CD4-positive, alpha-beta T cell treated with Interleukin-2 at 100 ng/mL for 4 hours (primary cell): Measurements from ENCODE around the gene BCAS2.
A peak's percentile ranks its signal among the peaks of the same experiment; 100 is the strongest.

Experiments
- DNase-seq: peaks from one replicate; pipeline ENCODE4 v3.0.0-alpha.2; 2020; ENCODE audit warnings: low spot score

The BCAS2 gene

GRCh38 chr1:114558544-114558943, 22.9 kb downstream of the BCAS2 start:
- peak; percentile 35 for DNase-seq

GRCh38 chr1:114554577-114554976, 26.8 kb downstream of the BCAS2 start:
- DNase-seq: no peak

DNA sequence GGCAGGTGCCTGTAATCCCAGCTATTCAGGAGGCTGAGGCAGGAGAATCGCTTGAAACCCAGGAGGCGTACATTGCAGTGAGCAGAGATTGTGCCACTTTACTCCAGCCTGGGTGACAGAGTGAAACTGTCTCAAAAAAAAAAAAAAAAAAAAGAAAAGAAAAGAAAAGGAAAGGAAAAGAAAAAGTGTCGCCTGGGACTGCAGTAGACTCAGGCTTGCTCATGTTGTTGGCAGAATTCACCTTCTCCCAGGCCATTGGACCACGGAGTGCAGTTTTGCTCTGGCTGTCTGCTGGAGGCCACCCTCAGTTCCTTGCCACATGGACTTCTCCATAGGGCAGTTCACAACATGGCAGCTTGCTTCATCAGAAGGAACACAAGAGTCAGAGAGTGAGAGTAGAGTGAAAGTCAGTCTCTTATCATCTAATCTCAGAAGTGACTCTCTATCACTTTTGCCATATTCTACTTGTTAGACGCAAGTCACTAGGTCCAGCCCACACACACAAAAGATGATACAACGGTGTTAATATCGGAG, 29.2 kb downstream of the BCAS2 start:
- DNase-seq: no peak

DNA sequence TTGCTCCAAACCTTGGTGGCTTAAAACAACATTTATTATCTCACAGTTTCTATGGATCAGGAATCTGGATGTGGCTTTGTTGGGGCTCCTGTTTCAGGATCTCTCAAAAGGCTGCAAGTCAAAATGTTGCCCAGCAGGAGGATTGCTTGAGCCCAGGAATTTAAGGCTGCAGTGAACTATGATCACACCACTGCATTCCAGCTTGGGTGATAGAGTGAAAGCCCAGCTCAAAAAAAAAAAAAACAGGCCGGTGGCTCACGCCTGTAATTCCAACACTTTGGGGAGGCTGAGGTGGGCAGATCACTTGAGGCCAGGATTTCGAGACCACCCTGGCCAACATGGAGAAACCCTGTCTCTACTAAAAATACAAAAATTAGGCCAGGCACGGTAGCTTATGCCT, 30.0 kb downstream of the BCAS2 start:
- DNase-seq: no peak

- no peak for DNase-seq
Observed at GRCh38 chr1:114550336-114550735, 31.1 kb downstream of the BCAS2 start.

DNA sequence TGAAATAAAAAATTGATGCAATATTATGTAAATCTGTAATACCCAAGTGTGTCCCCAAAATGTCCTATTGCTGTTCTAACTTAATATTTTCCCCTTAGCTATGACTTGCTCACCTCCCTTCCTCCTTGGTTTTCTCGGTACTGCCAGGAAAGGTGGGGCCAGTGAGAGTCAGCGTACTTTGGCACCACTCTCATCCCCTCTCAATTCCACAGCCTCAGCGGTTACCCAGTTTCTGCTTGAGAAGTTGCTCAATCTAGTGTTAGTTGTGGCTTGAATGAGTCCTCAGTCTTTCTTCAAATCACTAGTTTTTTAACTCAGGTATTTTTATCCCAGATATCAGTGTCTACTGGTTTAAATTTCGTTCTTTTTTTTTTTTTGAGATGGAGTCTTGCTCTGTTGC, 32.3 kb downstream of the BCAS2 start:
- DNase-seq: no peak

DNA sequence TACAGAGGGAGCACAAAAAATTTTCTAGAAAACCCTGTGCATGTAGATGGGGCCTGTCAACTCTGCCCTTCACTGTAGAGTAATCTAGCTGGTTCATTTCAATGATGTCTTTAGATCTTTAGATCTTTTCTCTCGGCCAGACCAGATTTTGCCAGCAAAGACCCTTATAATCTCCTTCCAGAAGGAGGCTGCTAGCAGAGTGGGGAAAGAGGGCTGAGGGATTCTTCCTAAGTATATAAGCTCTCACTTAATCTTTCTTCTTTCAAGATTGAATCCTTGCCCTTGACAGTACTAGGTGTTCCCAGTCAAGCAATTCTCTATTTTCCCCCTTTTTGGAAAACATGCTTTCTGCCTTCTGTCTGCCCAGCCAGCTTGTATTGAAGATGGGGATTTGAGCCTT, 34.3 kb downstream of the BCAS2 start:
- no peak for DNase-seq

DNA sequence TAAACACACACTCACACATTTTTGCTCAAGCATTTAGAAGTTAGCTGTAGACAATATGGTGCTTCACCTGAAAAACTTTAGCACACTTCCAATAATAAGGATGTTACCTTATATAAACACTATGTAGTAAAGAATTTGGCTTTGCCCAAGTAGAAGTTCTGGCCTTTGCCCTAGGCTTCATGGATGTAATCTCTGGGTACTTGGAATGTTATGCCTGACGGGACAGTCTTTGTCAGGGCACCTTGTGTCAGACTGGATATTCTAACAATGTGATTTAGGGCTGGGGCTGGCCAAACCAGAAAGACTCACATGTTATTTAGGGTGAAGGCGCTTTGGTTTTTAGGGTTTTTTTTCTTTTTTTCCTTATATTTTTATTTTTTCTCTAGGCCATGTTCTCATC, 35.6 kb downstream of the BCAS2 start:
- no peak for DNase-seq

GRCh38 chr1:114545315-114545714, 36.1 kb downstream of the BCAS2 start:
- DNase-seq: no peak

DNA sequence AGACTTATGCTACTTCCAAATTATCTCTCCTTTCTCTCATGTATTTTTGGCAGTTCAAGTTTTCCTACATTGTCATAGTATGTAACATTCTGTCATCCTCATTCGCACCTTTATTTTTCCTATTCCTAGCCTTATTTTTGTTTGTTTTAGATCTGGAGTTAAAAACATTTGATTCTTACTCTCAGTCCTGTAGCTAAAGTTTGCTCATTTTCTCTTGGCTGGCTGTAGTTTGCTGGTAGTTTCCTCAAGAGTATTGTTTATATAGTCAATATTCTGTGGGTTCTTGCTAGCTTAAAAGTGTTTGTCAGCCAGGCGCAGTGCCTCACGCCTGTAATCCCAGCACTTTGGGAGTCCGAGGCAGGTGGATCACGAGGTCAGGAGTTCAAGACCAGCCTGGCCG, 40.6 kb downstream of the BCAS2 start:
- no peak for DNase-seq

GRCh38 chr1:114540272-114540671, 41.1 kb downstream of the BCAS2 start:
- no peak for DNase-seq

GRCh38 chr1:114536043-114536442, 45.4 kb downstream of the BCAS2 start:
- no peak for DNase-seq

DNA sequence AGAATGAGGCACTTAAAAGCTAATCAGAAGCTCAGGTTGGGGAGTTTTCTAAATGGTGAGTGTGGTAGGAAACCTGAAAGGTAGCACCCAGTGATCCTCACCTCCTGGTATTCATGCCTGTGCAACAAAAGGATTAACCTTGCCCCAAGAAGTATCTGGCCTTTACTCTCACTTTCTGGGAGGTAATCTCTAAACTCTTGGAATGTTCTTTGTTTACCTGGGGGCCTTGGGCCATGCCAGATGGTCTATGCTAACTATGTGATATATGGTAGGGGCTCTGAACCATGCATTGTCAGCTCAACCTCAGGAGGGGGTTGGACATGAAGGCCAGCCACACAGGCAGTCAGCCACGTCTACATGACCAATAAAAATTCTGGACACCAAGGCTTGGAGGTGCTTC, 46.0 kb downstream of the BCAS2 start:
- no peak for DNase-seq

DNA sequence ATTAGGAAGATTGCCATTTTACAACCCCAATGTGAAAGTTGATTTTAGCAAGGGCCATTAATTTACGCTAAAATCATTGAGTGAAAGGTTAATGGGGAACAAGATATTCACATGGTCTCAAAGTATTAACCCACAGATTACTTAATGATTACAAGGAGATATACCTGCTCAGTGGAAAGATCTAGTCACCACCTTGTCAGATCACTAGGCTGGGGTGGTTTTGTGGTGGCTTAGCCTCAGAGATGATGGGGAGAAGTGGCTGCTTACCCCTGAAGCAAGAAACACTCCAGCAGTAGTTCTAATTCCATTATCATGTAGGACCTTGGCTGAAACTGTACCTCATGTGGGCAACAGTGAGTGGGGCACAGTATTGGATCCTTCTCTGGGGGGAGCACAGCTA, 50.3 kb downstream of the BCAS2 start:
- DNase-seq: no peak

DNA sequence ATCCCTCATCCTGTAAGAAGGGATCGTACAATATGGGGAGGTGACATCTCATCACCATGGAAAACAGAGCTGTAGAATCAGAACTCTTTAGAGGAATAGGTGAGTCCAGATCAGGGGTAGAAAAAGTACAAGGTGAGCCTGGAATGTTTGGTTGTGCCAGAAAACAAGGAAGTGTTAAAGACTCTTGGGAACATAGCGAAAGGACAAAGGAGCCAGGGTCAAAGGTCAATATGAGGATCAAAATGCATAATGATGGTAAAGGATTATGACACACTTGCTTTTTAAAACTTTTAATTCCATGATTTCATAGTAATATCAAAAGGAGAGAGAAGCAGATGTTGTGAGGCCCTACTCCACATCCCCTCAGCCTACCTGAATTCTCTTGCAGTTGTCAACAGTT, 51.2 kb downstream of the BCAS2 start:
- DNase-seq: no peak

GRCh38 chr1:114524944-114525343, 56.5 kb downstream of the BCAS2 start:
- peak; percentile 8 for DNase-seq

DNA sequence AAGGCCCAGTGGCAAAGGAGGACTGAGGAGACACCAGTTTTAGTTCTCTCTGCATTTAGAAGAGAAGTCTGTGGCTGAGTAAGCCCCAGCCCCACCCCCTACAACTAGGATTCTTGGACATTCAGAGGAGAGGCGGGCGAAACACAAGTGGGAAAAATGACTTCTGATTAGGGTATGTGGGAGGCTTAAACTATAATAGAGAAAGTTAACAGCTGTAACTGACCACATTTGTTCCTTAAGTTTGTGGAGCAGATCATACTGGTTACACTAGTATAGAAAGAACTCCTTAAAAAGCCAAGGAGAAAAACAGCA, 59.2 kb downstream of the BCAS2 start:
- DNase-seq: no peak

DNA sequence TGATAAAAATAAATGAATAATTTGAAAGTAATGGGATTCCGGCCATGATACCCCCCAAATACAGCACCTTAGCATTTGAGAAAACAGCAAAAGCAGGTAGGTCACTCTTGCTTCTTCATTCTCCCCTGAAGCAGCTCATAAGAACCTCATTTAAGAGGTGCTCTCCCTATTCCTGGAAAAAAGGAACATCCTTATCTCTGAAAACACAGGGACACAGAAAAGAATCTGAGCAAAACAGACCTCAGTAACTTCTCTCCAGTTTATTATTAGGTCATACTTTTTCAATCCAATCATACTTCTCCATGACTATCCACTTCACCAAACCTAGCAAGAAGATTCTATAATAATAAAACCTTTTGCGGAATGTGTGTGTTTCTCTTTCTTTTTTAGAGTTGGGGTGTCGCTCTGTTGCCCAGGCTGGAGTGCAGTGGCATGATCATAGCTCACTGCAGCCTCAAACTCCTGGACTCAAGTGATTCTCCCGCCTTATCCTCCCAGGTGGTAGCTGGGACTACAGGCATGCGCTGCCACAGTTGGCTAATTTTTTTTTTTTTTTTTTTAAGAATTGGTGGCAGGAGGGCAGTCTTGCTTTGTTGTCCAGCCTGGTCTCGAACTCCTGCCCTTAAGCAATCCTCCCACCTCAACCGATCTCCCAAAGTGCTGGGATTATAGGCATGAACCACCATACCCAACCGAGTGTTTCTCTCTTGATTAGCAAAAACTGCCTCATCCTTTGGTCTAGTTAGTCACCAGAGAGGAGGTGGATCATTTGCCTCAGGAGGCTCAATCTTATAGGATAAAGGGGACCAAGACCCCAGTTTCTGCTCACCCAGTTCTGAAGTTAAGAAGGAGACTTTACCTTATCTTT, 59.8 kb downstream of the BCAS2 start:
- DNase-seq: no peak
